ENCODE results near the gene KLC1.

GRCh38 chr14:103702095-103702494, 73.1 kb downstream of the KLC1 start:
- TF ChIP-seq CTCF (IDR thresholded peaks at IDR 0.05; ENCODE audit: low read depth, low read length, missing input control) = no peak
- TF ChIP-seq MAX (IDR thresholded peaks at IDR 0.05) = no peak
- no peak for TF ChIP-seq TAF1 (conservative IDR thresholded peaks at IDR 0.05)
- no peak for TF ChIP-seq GABPA (IDR thresholded peaks at IDR 0.05 in 1 of 2, conservative IDR thresholded peaks at IDR 0.05 in 1 of 2)
- TF ChIP-seq FOXA1 (IDR thresholded peaks at IDR 0.05) = no peak
- no peak for TF ChIP-seq HNF4G (IDR thresholded peaks at IDR 0.05)
- no peak for TF ChIP-seq SP1 (IDR thresholded peaks at IDR 0.05)
- no peak for TF ChIP-seq EGR1 (IDR thresholded peaks at IDR 0.05; ENCODE audit: low read depth in 2 of 2)
- TF ChIP-seq HNF4A (conservative IDR thresholded peaks at IDR 0.05) = no peak

All from liver (tissue), 3 donors.